Fibroblast of lung (primary cell): ENCODE results near the gene CCDC146. TPM values are rescaled to one million over a fixed set of nuclear protein-coding genes. Genes with fewer than 3 reads are reported as not detected.

Source experiments
- DNase-seq, 2 donors: peaks; one replicate each; pipeline versions ENCODE4 v3.0.0 to v3.0.0-alpha.2; 2010; ENCODE audit warnings: low read depth in 2 of 2
- H2AFZ ChIP-seq: 2 replicates; pipeline ENCODE4 v1.5.1; 2012; ENCODE audit warnings: low read length, control low read depth, inconsistent platforms
- H3K27ac ChIP-seq: 2 replicates; pipeline ENCODE4 v1.5.1; 2011; ENCODE audit warnings: low read length, control low read depth; ENCODE audit not compliant: insufficient read depth
- H3K27me3 ChIP-seq: 2 replicates; pipeline ENCODE4 v1.5.1; 2011; ENCODE audit warnings: mild to moderate bottlenecking, low read length; ENCODE audit not compliant: control insufficient read depth, insufficient read depth
- H3K36me3 ChIP-seq: 2 replicates; pipeline ENCODE4 v1.5.1; 2011; ENCODE audit warnings: low read length; ENCODE audit not compliant: control insufficient read depth, insufficient read depth
- H3K4me1 ChIP-seq: 2 replicates; pipeline ENCODE4 v1.5.1; 2011; ENCODE audit warnings: low read length; ENCODE audit not compliant: control insufficient read depth, insufficient read depth; ENCODE audit errors: extremely low read depth
- H3K4me2 ChIP-seq: 2 replicates; pipeline ENCODE4 v1.5.1; 2011; ENCODE audit warnings: low read length, control low read depth; ENCODE audit not compliant: insufficient read depth; ENCODE audit errors: extremely low read depth
- H3K4me3 ChIP-seq, 4 experiments: fragments of 200-600 bp in 1 of 4; sonication (generic) in 1 of 4; replicated peaks in 1 of 4; 2 replicates each; pipeline ENCODE4 v1.5.1; 2011 to 2016; ENCODE audit warnings: low read length in 4 of 4, low read depth in 3 of 4, mild to moderate bottlenecking in 3 of 4, control low read depth in 2 of 4, inconsistent platforms in 1 of 4, mixed read lengths in 1 of 4; ENCODE audit not compliant: insufficient read depth in 1 of 4; ENCODE audit errors: control extremely low read depth in 1 of 4
- H3K79me2 ChIP-seq: 2 replicates; pipeline ENCODE4 v1.5.1; 2012; ENCODE audit warnings: mild to moderate bottlenecking, low read length, inconsistent platforms; ENCODE audit not compliant: control insufficient read depth, insufficient read depth
- H3K9ac ChIP-seq: 2 replicates; pipeline ENCODE4 v1.5.1; 2011; ENCODE audit warnings: mild to moderate bottlenecking, low read length, control low read depth; ENCODE audit not compliant: insufficient read depth
- H3K9me3 ChIP-seq: 2 replicates; pipeline ENCODE4 v1.5.1; 2012; ENCODE audit warnings: low read depth, low read length; ENCODE audit not compliant: control insufficient read depth, insufficient read depth
- H4K20me1 ChIP-seq: 2 replicates; pipeline ENCODE4 v1.5.1; 2011; ENCODE audit warnings: low read length; ENCODE audit not compliant: control insufficient read depth, insufficient read depth; ENCODE audit errors: extremely low read depth
- EZH2 ChIP-seq: IDR thresholded peaks from 2 replicates; pipeline ENCODE4 v1.5.1; 2012; ENCODE audit warnings: low read length, control low read depth, mild to moderate bottlenecking; ENCODE audit errors: missing control alignments
- polyA plus RNA-seq, 2 donors: library from polyadenylated mRNA; depleted of rRNA in 1 of 2; stranded (reverse) in 1 of 2; unstranded in 1 of 2; fragments of >200 nt; gene quantifications; 2 replicates each; pipeline ENCODE4 v1.2.1, GENCODE V29; 2011 to 2012; ENCODE audit warnings: missing spikeins in 1 of 2
- total RNA-seq: library from RNA; depleted of rRNA; stranded (reverse); fragments of >200 nt; gene quantifications from 2 replicates; pipeline ENCODE4 v1.2.1, GENCODE V29; 2014
- TF ChIP-seq, protein P1 (sequence below), 2 donors: IDR thresholded peaks in 1 of 2; conservative IDR thresholded peaks in 1 of 2; 1 replicate in 1 of 2; 2 replicates in 1 of 2; pipeline ENCODE4 v1.5.1; 2011 to 2012; ENCODE audit warnings: low read length in 2 of 2, control low read depth in 1 of 2, inconsistent platforms in 1 of 2, low read depth in 1 of 2, mild to moderate bottlenecking in 1 of 2

Gene CCDC146
- total and polyA plus RNA-seq, 2 donors (not counting 1 experiment from before 2014, with no cell fraction given) = 1.6 to 3.6 TPM

DNA sequence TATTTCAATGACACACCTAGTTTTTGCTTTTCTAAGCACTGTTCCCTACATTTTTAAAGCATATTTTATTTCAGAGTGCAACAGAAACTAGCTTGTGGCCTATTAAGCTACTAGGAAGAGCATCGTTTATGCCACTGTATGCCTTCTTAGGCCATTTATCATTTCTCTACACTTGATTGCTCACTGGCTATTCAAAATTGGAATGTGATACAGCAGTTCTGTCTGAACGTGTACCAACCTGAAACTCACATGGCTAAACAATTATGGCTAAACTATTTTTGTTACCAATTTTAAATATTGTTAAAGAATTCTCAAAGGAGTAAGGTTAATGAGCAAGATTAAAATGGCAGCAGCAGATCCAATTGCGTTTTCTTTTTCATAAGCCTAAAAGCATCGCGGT, 188.6 kb downstream of the CCDC146 start:
- no peak for DNase-seq
- TF ChIP-seq, protein P1, sequence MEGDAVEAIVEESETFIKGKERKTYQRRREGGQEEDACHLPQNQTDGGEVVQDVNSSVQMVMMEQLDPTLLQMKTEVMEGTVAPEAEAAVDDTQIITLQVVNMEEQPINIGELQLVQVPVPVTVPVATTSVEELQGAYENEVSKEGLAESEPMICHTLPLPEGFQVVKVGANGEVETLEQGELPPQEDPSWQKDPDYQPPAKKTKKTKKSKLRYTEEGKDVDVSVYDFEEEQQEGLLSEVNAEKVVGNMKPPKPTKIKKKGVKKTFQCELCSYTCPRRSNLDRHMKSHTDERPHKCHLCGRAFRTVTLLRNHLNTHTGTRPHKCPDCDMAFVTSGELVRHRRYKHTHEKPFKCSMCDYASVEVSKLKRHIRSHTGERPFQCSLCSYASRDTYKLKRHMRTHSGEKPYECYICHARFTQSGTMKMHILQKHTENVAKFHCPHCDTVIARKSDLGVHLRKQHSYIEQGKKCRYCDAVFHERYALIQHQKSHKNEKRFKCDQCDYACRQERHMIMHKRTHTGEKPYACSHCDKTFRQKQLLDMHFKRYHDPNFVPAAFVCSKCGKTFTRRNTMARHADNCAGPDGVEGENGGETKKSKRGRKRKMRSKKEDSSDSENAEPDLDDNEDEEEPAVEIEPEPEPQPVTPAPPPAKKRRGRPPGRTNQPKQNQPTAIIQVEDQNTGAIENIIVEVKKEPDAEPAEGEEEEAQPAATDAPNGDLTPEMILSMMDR (conservative IDR thresholded peaks at IDR 0.05 in 1 of 2, IDR thresholded peaks at IDR 0.05 in 1 of 2; ENCODE audit: low read depth in 1 of 2, low read length in 2 of 2) = no peak
- TF ChIP-seq EZH2 = no peak
- Histone ChIP-seq H3K4me2 (no peak overlapping the region), H3K27ac (no peak overlapping the region), H3K9me3 (no peaks in the 10 kb centered on the region), H4K20me1 (no peaks in the 10 kb centered on the region), H3K9ac (no peak overlapping the region), H3K27me3 (no peaks in the 10 kb centered on the region), H3K79me2 (no peaks in the 10 kb centered on the region), H2AFZ (no peak overlapping the region), H3K4me1 (no peaks in the 10 kb centered on the region), H3K4me3 (no peak overlapping the region), H3K36me3 (no peaks in the 10 kb centered on the region)

GRCh38 chr7:77313085-77313484, 190.7 kb downstream of the CCDC146 start:
- Histone ChIP-seq H3K27ac (no peak overlapping the region), H4K20me1 (no peaks in the 10 kb centered on the region), H3K79me2 (no peaks in the 10 kb centered on the region), H3K9me3 (no peaks in the 10 kb centered on the region), H3K9ac (no peak overlapping the region), H3K27me3 (no peaks in the 10 kb centered on the region), H3K4me1 (peaks cover 2% of the 10 kb centered on the region), H2AFZ (no peak overlapping the region), H3K4me2 (no peak overlapping the region), H3K4me3 (no peak overlapping the region), H3K36me3 (no peaks in the 10 kb centered on the region)
- no peak for TF ChIP-seq EZH2
- TF ChIP-seq, protein P1 (conservative IDR thresholded peaks at IDR 0.05 in 1 of 2, IDR thresholded peaks at IDR 0.05 in 1 of 2; ENCODE audit: low read depth in 1 of 2, low read length in 2 of 2) = no peak
- no peak for DNase-seq

DNA sequence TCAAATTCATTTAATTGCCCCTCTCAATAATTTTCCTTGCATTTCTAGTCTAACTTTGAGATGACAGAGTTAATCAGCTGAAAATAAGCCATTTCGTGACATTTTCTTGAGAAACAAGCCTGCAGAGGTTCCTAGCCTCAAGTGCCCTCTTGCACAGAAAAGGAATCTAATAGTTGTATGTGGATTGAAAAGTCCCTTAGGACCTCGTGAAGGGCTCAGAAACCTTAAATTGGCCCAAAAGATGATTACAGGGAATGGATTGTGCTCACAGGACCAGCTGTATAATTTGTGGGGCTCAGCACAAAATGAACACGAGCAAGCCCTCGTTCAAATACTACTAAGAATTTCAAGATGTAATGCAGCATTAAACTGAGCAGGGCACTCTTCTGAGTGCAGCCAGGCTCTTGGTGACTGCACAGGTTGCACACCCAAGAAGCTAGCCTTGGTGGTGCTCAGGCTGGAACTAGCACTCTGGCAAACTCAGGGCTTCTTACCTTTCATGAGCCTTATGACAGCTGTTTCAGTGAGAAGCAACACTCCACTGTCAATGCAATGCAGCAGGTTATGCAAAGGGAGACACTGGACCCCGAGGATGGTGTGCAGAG, 191.6 kb downstream of the CCDC146 start:
- Histone ChIP-seq H3K4me2 (no peak overlapping the region), H3K9ac (no peak overlapping the region), H4K20me1 (no peaks in the 10 kb centered on the region), H3K9me3 (no peaks in the 10 kb centered on the region), H3K36me3 (no peaks in the 10 kb centered on the region), H3K4me1 (peaks cover 2% of the 10 kb centered on the region), H3K27ac (no peak overlapping the region), H2AFZ (no peak overlapping the region), H3K79me2 (no peaks in the 10 kb centered on the region), H3K4me3 (no peak overlapping the region), H3K27me3 (no peaks in the 10 kb centered on the region)
- TF ChIP-seq EZH2 = no peak
- TF ChIP-seq, protein P1 (conservative IDR thresholded peaks at IDR 0.05 in 1 of 2, IDR thresholded peaks at IDR 0.05 in 1 of 2; ENCODE audit: low read depth in 1 of 2, low read length in 2 of 2) = no peak
- no peak for DNase-seq
